NCI-H2196 treated with DMSO at 0.1 percent for 48 hours (cell line): ENCODE data around the gene OR10A5.
"Not testable (repeated sequence)": the region's sequence is repeated elsewhere in the genome, so short reads cannot be mapped to it uniquely, and the experiment has no call there.

Source experiments
- DNase-seq: peaks from one replicate; lab custom pipeline; 2025; ENCODE audit not compliant: unreplicated experiment; lab: John Stamatoyannopoulos, UW

The OR10A5 gene

GRCh38 chr11:6871278-6871677, 25.8 kb downstream of the OR10A5 start:
- no peak for DNase-seq

GRCh38 chr11:6875761-6876160, 30.3 kb downstream of the OR10A5 start:
- DNase-seq: no peak

DNA sequence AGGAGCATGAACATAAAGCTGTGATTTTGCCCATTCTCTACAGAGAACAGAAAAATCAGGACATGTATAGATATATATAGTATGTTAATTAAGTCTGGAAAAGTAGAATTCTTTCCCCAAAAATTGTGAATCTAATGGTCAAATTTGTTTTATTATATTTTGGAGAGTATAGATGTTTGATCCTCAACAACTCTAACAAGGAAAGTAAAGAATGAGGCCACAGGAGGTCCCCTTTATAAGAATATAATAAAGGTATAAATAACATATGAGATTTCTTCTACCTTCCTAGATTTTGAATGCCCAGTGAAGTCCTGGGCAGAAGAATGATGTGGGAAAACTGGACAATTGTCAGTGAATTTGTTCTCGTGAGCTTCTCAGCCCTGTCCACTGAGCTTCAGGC, 30.8 kb downstream of the OR10A5 start, which contains the start of gene OR10A4:
TSS of gene OR10A4 (plus strand) at position 301 of the 400 bp plus-strand sequence. CDS start at position 324, 23 bp downstream.
- no peak for DNase-seq

DNA sequence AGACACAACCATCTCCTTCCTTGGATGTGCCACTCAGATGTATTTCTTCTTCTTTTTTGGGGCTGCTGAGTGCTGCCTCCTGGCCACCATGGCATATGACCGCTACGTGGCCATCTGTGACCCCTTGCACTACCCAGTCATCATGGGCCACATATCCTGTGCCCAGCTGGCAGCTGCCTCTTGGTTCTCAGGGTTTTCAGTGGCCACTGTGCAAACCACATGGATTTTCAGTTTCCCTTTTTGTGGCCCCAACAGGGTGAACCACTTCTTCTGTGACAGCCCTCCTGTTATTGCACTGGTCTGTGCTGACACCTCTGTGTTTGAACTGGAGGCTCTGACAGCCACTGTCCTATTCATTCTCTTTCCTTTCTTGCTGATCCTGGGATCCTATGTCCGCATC, 31.4 kb downstream of the OR10A5 start:
- DNase-seq: no peak

GRCh38 chr11:6882751-6883150, 37.3 kb downstream of the OR10A5 start:
- DNase-seq: no peak

DNA sequence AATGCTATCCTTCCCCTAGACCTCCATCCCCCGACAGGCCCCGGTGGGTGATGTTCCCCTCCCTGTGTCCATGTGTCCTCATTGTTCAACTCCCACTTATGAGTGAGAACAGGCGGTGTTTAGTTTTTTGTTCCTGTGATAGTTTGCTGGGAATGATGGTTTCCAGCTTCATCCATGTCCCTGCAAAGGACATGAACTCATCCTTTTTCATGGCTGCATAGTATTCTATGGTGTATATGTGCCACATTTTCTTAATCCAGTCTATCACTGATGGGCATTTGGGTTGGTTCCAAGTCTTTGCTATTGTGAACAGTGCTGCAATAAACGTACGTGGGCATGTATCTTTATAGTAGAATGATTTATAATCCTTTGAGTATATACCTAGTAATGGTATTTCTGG, 42.2 kb downstream of the OR10A5 start:
- not testable (repeated sequence) for DNase-seq

DNA sequence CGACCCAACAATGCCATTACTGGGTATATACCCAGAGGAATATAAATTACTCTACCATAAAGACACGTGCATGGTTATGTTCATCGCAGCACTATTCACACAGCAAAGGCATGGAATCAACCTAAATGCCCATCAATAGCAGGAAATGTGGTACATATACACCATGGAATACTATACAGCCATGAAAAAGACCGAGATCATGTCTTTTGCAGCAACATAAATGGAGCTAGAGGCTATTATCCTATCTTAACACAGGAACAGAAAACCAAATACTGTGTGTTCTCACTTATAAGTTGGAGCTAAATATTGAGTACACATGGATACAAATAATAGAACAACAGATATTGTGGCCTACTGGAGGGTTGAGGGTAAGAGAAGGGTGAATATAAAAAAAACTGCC, 43.3 kb downstream of the OR10A5 start:
- DNase-seq: no peak

DNA sequence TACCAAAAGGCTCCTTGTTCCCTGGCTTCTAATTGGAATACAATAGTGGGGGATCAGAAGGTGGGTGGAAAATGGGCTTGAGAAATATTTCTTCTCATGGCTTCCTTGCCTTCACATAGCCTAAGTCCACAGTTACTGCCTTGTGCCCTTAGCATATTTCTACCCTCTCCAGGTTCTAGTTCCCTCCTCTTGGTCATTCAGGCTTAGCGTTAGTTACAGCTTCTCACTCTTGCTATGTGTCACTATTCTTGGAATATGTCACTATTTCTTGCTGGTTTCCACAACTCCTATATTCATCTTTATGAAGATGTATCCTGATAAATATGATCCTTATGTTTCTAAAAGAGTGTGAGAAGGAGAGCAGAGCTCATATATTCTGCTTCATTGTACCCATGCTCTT, 44.4 kb downstream of the OR10A5 start:
- DNase-seq: no peak

DNA sequence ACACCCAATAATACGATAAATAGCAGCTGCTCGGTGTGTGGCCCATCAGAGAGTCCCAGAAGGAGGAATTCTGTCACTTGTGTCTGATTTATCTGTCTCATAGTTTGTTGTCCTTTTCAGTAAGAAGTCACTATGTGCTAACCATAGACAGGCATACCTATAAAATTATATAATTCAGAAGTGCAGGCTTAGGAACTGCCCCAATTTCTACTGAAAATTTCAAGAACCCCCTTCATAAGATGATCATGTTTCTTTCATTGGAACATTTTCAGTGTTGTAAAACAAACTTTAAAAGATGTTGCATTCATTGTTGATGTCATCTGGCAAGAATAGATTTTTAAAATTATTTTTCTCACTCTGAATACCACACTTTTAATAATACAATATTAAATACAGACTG, 46.9 kb downstream of the OR10A5 start, which contains the start of gene OR2D2:
TSS of gene OR2D2 (minus strand) at position 101 of the 400 bp plus-strand sequence. CDS start at position 101, 0 bp downstream.
- DNase-seq: no peak

DNA sequence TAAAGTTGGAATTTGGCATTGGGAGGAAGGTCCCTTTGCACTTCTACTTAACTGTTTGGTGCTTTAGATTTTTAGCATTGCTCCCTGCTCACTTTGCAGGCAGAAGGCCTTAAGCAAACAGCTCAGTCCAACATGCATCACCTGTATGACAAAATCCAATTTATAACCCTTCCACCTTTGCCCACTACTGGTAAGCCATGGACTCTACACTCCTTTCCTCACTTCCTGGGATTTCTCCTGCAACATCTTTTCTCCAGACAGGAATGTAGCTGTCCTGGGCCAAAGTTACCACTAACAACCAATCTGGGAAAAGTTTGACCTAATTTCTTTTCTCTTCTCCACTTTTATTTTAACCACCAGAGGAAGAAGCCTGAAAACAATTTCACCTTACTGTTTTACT, 48.6 kb downstream of the OR10A5 start:
- DNase-seq: no peak

GRCh38 chr11:6895010-6895409, 49.5 kb downstream of the OR10A5 start:
- DNase-seq: no peak
